Stimulated activated effector memory CD8-positive, alpha-beta T cell treated with anti-CD3 and anti-CD28 coated beads, Interleukin-12 subunit alpha, Interleukin-12 subunit beta, amount 100 ng/mL, for 72 hours (primary cell): Measurements from ENCODE around the gene ACOXL.

Source experiments
- ATAC-seq: fragments of 150-1000 bp; cut with Tn5 transposase; 2 replicates; pipeline ENCODE4 v1.10.0; 2021
- DNase-seq, 2 donors: peaks; one replicate each; pipeline ENCODE4 v3.0.0; 2021 to 2022; ENCODE audit warnings: low spot score in 2 of 2
- H3K27ac Mint-ChIP-seq: one replicate; pipeline ENCODE4 v1.8.0; 2022; ENCODE audit warnings: mild to moderate bottlenecking, mixed read lengths
- H3K36me3 Mint-ChIP-seq: one replicate; pipeline ENCODE4 v1.8.0; 2022; ENCODE audit warnings: mild to moderate bottlenecking, mixed read lengths
- H3K4me1 Mint-ChIP-seq: one replicate; pipeline ENCODE4 v1.8.0; 2022; ENCODE audit warnings: mixed read lengths
- H3K4me3 Mint-ChIP-seq: one replicate; pipeline ENCODE4 v1.8.0; 2022; ENCODE audit warnings: mild to moderate bottlenecking, mixed read lengths
- H3K9me3 Mint-ChIP-seq: one replicate; pipeline ENCODE4 v1.8.0; 2022; ENCODE audit warnings: mixed read lengths

Gene ACOXL

DNA sequence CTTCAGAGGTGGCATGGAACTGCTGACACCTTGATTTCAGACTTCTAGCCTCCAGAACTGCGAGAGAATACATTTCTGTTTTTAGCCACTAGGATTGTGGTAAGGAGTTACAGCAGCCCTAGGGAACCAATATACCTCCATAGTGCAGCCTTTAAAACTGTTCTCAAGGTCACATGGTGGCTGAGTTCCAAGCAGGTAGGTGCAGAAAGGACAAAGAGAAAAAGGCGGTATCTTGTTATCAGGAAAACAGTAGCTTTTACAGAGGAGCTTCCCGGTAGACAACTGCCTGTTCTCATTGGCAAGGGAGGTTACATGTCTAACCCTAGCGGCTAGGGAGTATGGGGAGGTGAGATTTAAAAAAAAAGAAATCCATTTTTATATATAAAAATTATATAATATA lies 292.1 kb downstream of the ACOXL start:
- no peaks in the 10 kb centered on the region for H3K36me3 Mint-ChIP-seq
- DNase-seq (no peak), ATAC-seq (no peak)
- no peak overlapping the region for H3K27ac Mint-ChIP-seq
- peaks cover 12% of the 10 kb centered on the region for H3K4me1 Mint-ChIP-seq
- no peaks in the 10 kb centered on the region for H3K9me3 Mint-ChIP-seq
- no peak overlapping the region for H3K4me3 Mint-ChIP-seq

DNA sequence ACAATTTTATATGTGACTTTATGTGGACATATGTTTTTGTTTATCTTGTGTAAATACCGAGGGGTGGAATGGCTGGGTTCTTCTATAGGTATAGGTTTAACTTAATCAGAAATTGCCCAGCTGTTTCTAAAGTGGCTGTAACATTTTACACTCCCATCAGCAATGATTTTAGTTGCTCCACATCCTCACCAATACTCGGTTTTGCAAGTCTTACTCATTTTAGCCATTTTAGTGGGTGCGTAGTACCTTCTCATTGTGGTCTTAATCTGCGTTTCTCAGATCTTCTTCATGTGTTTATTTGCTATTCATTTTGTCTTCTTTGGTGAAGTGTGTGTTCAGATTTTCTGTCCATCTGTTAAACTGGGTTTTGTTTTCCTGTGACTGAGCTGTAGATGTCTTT lies 292.9 kb downstream of the ACOXL start:
- DNase-seq (no peak), ATAC-seq (peak; percentile 97)
- no peak overlapping the region for H3K4me3 Mint-ChIP-seq
- H3K9me3 Mint-ChIP-seq: no peaks in the 10 kb centered on the region
- H3K27ac Mint-ChIP-seq: no peak overlapping the region
- peaks cover 15% of the 10 kb centered on the region for H3K4me1 Mint-ChIP-seq
- no peaks in the 10 kb centered on the region for H3K36me3 Mint-ChIP-seq

DNA sequence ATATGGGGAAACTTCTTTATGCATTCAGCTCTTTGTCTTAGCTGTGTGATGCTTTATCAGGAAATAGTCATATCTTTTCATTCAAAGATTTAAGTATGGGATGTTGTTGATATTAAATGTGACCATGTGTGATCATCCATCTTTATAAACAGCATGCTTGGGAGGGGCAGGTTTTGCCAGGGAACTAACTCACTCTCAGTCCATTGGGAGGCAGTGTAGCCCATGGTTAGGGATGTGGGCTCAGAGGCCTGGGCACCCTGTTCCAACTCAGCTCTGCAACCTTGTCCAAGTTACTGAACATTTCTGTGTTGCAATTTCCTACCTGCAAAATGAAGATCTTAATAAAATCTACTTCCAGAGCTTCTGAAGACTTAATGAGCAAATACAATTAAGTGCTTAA lies 296.3 kb downstream of the ACOXL start:
- DNase-seq (no peak), ATAC-seq (no peak)
- Mint-ChIP-seq H3K36me3 (no peaks in the 10 kb centered on the region), H3K4me3 (no peak overlapping the region), H3K27ac (no peak overlapping the region), H3K9me3 (no peaks in the 10 kb centered on the region), H3K4me1 (peaks cover 40% of the 10 kb centered on the region)

DNA sequence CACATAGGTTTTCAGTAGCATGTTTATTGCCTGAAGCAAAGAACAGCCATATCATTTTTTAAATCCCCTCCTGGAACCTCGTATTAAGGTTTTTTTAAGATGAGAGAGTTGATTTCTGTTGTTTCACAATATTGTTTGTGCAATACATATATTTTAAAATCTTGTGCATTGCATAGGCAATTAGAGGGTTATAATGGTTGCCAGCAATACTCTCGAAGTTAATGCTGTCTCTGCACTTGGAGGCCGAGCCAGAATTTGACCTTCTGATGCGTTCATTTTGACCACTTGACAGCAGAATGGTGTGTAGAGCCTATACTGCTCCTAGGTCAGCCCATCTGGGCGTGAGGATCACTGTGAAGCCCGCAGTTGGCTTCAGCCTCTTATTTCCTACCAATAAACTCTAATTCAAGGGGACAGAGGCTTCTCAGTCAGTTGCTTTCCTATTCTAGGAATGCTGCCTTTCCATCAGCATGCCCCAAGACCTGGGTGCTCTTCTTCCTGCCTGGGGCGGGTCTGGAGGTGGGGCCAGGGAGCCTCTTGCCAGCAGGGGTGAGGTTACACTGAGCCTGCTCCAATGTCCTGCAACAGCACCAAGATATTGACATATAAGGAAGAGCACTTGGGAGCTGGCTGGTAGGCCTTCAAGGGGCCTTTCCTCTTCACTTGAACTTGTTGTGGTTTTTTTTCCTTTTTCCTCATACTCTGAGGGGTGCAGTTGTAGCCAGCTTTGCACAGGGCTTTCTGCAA lies 297.0 kb downstream of the ACOXL start:
- peaks cover 40% of the 10 kb centered on the region for H3K4me1 Mint-ChIP-seq
- H3K27ac Mint-ChIP-seq: no peak overlapping the region
- no peaks in the 10 kb centered on the region for H3K36me3 Mint-ChIP-seq
- DNase-seq (no peak), ATAC-seq (no peak)
- no peak overlapping the region for H3K4me3 Mint-ChIP-seq
- no peaks in the 10 kb centered on the region for H3K9me3 Mint-ChIP-seq

DNA sequence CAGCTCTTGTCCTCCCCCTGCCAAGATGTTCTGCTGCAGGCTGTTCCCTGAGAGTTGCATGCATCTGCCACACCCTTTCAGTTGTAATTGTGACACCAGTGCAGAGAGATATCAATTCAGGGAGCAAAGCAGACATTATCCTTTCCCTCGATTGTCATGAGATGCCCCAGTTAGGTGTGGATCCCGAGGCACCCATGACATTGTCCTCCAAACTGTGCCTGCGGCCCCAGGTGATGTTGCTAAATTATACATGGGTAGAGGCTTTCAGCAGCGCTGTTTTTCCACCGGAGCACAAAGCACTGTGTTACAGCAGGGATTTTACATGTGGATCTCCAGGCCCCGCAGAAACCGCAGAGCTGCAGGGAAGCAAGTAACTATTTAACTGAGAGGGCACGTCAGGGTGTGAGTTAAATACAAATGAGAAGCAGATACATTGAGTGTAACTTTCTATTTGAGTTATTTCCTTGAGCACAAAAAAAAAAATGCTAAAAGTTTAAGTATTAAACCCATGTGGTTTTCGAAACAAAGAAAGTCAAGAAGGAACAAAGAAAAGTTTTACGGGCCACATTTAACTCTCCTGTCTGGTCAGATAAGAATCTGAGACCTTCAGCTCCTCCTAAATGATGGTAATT lies 298.0 kb downstream of the ACOXL start:
- Mint-ChIP-seq H3K9me3 (no peaks in the 10 kb centered on the region), H3K36me3 (no peaks in the 10 kb centered on the region), H3K27ac (no peak overlapping the region), H3K4me1 (peaks cover 37% of the 10 kb centered on the region), H3K4me3 (no peak overlapping the region)
- DNase-seq (no peak), ATAC-seq (peak; percentile 51)

DNA sequence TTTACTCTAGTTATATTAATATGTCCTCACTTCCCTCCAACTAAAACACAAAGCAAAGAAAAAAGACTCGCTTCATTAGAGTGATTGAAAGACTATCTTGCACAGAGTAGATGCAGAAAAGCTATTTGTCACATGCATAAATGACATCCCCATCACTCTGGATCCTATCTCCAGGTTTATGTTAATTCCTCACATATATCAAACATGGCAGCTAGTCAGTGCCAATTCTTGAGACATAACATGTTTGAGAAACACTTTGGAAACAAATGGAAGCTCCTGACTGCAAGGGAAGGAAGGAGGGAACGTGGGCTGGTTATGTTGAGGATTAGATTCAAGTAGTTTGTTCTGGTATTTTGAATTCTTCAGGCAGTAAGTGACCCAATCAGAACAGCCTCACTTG lies 298.6 kb downstream of the ACOXL start:
- H3K27ac Mint-ChIP-seq: no peak overlapping the region
- ATAC-seq (no peak), DNase-seq (no peak)
- peaks cover 35% of the 10 kb centered on the region for H3K4me1 Mint-ChIP-seq
- H3K36me3 Mint-ChIP-seq: no peaks in the 10 kb centered on the region
- H3K4me3 Mint-ChIP-seq: no peak overlapping the region
- H3K9me3 Mint-ChIP-seq: no peaks in the 10 kb centered on the region

DNA sequence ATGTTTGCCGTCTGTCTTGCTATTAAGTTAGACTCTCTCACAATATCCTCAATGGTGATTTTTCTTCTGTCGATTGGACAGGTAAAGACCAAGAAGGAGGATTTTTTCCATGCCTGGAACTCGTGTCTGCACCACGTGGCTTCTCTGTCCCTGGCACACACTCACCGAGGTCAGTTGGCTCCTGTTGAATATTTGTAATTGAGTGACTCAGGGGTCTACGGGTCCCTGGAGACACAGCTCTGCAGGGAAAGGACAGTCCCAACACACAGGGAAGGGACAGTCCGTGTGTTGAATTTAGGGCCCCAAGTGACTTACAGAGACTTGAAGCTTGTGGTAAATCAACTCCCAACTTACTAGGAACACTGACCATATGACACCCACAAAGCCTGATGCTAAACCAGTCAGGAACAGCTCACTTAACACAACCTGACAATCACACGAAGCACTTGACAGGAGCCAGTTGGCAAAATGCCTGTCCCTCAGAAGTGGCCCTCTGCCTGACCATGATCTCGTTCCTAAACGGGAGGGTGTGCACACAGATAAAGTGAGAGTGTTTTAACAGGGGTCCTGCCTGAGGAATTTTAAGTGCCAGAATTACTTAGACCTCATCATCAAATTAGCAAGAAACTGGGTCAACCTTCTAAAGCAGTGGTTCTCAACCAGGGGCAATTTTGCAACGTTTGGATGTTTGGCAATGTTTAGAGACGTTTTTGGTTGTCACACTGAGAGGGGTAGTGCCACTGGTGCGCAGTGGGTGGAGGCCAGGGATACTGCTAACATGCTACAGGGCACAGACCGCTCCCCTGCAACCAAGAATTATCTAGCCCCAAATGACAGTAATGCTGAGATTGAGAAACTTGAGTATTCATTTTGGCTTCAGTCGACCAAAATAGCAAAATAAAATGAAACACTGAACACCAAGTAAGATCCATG lies 299.4 kb downstream of the ACOXL start:
- no peak for ATAC-seq
- Mint-ChIP-seq H3K4me3 (no peak overlapping the region), H3K36me3 (no peaks in the 10 kb centered on the region), H3K4me1 (peaks cover 41% of the 10 kb centered on the region), H3K9me3 (no peaks in the 10 kb centered on the region), H3K27ac (no peak overlapping the region)
- DNase-seq: no peak

DNA sequence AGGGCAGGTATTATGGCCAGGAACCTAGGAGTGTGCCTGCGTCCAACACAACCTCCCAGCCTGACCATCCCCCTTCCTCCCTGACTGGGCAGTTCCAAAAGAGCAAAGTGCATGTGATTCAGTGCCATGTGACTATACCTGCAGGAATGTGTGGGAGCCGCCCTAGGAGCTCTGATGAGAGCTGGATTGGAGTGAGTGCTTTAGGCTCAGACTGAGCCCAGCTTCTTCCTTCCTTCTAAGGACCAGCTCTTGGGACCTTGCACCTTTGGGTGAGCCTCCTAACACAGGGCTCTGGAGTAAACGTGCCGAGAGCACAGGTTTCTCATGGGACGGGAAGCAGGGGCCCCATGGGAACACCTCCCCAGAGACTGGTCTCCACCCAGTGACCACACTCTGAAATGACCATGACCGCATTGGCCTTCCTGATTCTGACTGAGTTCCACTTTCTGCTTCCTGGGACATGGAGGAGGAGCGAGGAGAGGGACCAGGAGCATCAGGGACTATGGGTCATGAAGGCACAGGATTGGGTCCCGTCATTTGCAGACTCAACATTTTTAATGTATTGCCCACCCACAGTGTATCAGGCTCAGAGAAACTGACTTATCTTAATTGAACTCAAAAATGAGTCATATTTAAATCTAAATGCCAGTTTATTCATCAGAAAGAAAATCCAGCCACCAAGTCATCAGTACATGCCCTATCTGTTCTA lies 300.5 kb downstream of the ACOXL start:
- Mint-ChIP-seq H3K9me3 (no peaks in the 10 kb centered on the region), H3K36me3 (no peaks in the 10 kb centered on the region), H3K4me1 (peaks cover 49% of the 10 kb centered on the region), H3K27ac (no peak overlapping the region), H3K4me3 (no peak overlapping the region)
- ATAC-seq (no peak), DNase-seq (no peak)

DNA sequence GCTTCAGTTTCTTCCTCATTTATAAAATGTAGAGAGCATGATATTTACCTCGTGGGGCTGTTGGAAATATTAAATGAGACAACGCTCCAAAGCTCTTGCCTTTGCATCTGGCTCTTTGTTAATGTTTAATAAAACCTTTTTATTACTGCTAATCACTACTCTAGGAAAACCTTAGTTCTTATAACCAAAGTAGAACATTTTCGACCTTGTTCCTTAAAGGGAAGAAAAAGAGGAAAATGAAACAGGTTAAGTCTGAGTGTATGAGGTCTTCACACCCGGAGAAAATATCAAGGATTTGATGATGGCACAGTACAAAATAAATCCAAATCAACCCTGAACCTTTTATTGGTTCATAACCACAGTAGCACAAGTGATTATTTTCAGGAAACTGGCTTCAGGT lies 301.8 kb downstream of the ACOXL start:
- Mint-ChIP-seq H3K9me3 (no peaks in the 10 kb centered on the region), H3K4me3 (no peak overlapping the region), H3K36me3 (no peaks in the 10 kb centered on the region), H3K27ac (no peak overlapping the region), H3K4me1 (peaks cover 49% of the 10 kb centered on the region)
- DNase-seq: no peak
- no peak for ATAC-seq

DNA sequence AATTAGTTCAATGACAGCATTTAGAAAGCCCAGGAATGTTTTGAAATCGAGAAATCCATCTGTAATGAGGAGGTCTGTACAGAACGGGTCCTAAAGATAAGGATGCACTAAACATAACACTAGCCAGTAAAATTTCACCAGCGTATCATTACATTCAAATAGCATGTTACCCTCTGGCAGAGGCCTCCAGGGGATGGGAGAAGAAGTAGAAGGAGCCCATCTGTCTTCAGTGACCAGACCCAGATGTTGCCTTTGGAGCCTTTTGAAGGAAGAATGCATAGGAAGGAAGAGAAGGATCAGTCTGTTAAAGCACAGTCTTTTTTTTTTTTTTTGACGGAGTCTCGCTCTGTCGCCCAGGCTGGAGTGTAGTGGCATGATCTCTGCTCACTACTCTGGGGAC lies 302.2 kb downstream of the ACOXL start:
- Mint-ChIP-seq H3K36me3 (no peaks in the 10 kb centered on the region), H3K4me3 (no peak overlapping the region), H3K27ac (no peak overlapping the region), H3K4me1 (peaks cover 49% of the 10 kb centered on the region), H3K9me3 (no peaks in the 10 kb centered on the region)
- no peak for ATAC-seq
- DNase-seq: no peak

DNA sequence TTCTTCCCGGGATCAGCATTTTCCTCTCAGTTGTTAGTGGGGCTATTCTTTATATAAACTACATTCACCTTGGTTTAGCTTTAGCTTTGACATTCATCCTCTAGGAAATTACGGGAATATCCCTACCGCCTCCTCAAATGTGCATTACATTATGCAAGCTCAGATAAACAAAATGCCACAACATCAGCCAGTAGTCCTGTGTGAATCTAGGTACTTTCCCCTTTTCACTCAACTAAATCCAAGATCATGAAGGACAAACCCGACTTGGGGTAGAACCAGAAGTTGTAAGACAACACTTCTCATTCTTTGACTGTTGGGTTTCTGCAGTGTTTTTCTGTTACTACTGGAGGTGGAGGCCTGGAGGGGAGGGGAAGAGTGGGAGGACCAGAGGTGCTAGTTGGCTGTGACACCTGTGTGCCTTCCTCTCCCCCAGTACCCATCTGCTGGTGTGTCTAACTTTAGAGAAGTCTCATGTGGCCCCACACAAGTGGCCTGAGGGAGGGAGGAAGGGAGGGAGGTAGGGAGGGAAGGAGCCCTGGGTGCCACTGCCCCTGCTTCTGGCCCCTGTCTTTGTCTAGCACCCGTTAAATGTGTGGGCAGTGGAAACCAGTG lies 303.6 kb downstream of the ACOXL start:
- Mint-ChIP-seq H3K4me3 (no peak overlapping the region), H3K27ac (no peak overlapping the region), H3K4me1 (peaks cover 39% of the 10 kb centered on the region), H3K36me3 (no peaks in the 10 kb centered on the region), H3K9me3 (no peaks in the 10 kb centered on the region)
- ATAC-seq (peak; percentile 53), DNase-seq (peak in 1 of 2 donors; percentile 44)

DNA sequence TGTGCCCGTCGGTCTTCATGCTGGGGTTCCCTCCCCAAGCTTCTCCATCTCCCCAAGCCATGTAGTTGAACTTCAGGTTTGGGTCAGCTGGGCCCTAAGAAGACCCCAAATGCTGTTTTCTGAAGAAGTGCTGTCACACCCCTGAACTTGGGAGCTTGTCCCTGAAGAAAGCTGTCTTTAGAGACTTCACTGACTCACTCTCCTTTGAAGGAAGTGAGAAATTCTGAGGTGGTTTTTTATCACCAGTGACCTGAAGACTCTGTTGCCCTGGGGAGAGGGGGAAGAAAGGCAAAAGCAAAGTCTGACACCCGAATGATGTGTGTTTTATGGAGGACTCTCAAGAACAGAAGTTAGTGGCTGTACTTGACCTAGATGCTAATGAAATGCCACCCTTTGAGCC lies 304.8 kb downstream of the ACOXL start:
- Mint-ChIP-seq H3K4me3 (no peak overlapping the region), H3K36me3 (no peaks in the 10 kb centered on the region)

DNA sequence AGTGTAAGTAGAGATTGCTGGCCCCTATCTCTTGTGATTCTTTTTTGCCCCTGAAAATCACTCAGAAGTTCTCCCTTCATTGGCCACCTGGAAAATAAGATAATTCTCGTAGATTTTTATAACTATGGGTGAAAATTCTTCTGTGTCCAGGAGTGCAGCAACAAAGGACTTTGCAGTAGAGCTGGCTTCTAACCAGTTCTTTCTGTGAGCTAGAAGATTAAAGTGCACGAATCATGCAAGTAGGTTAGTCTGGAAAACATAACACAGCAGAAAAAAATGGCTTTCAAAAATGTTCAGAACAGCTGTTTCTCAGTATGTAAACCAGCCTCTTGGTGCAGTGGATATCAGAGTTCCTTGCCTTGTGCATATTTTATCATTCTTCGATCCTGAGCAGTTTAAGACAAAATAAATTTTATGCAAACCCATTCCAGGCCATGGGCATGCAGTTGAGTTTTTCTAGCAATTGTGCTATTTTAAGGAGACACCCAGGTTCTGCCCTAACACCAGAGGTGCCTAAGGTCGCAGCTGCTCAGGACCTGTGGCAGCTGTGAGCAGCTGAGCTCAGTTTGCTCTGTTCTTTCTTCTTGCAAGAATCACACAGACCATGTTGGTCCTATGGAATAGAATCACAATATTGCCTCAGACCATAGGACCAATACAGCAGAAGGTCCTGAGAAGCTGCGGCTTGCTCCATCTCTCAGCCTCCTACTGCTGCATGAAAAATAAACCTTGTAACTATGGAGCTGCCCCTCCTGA lies 307.4 kb downstream of the ACOXL start:
- Mint-ChIP-seq H3K9me3 (no peaks in the 10 kb centered on the region), H3K4me3 (no peak overlapping the region), H3K36me3 (no peaks in the 10 kb centered on the region), H3K27ac (no peak overlapping the region), H3K4me1 (peaks cover 43% of the 10 kb centered on the region)
- ATAC-seq (no peak), DNase-seq (no peak)

More for the DNA sequence above, 304.8 kb downstream of the ACOXL start:
- ATAC-seq (peak; percentile 71), DNase-seq (peak in 1 of 2 donors; percentile 44)
- Mint-ChIP-seq H3K27ac (no peak overlapping the region), H3K4me1 (peaks cover 36% of the 10 kb centered on the region), H3K9me3 (no peaks in the 10 kb centered on the region)
